ENCODE results near the gene PGF.
"Not testable (repeated sequence)": the region's sequence is repeated elsewhere in the genome, so short reads cannot be mapped to it uniquely, and the experiment has no call there.

The PGF gene

DNA sequence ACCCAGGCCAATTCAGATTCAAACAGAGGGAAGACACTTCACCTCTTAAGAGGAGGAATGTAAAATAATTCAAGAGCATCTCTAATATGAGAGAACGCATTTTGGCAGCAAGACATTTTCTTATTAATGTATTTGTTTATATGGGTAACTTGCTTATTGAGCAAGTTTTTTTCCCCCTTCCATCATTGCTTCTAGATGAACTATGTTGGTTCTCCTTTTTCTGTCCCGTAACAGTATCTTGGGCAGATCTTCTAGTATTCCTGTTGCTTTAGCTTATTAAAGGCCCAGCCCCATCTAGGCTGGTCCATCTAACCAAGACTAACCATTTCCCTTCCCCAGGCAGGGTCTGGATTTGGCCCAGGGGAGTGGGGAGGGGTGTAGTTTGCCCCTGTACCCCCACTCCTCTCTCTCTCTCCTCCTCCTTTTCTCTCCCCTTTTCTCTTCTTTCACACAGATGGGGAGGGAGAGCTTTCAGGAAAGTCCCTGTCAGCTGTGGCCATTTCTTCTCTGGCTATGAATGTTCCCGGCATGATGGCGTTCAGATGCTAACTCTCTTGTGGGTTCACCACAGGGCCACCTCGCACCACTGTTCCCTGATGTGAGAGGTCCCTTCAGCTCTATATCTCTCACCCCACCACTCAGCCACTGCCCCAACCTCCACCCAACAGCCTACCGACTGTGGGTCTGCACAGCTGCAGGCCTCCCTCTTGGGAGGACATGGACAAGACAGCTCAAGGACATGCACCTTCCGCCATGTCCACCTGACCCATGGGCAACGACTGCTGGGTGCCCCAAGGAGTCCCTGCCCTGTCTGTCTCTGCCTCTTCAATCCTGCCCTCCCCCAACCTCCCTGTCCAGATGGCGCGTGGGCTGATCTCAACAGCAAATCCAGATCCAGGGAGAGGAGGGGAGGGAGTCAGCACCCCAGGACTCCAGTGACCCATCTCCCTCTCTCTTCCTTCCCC, 16.6 kb downstream of the PGF start:
- no peak for DNase-seq

DNA sequence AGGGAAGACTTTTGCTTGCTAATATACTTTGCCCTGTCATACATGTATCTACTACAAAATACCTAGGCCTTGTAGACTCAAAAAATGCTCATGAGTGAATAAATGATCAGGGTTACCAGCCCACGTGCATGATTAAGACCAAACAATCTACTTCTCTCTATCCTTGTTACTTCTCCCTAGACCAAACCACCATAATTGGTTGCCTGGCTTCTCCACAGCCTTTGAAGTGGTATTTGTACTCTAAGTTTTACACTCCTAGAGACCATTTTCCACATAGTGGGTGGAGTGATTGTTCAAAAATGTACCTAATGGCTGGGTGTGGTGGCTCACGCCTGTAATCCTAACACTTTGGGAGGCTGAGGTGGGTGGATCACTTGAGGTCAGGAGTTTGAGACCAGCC, 18.2 kb downstream of the PGF start:
- DNase-seq: no peak

DNA sequence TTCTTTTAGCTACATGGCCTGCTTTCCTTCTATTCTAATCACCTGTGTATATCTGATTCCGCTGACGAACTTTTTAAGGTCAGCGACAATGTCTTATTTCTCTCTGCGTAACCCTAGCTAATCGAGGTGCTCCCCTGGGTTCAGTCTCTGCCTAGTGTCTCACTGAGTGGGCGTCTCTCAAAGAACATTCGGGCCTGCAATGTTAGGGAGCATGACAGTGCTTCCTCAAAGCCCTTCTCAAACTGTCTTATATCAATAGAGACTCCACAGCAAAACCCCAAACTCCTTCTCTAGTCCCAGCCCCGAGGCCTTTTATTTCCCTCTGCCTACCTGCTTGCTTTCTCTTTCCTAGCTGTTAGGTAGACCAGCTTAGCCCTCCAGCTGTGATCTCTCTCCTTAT, 18.7 kb downstream of the PGF start:
- no peak for DNase-seq

DNA sequence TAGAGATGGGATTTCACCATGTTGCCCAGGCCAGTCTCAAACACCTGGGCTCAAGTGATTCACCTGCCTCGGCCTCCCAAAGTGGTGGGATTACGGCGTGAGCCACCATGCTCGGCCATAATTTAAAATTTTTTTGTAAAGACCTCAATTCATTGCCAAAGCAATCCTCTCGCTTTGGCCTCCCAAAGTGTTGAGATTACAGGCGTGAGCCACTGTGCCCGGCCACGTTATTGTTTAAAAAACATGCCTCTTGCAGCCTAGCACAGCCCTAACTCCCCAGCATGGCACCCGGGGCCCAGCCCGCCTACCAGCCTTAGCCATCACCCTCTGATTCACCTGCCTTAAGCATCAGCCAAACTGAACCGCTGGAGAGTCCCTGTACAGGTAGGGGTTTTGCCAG, 19.2 kb downstream of the PGF start:
- no peak for DNase-seq

DNA sequence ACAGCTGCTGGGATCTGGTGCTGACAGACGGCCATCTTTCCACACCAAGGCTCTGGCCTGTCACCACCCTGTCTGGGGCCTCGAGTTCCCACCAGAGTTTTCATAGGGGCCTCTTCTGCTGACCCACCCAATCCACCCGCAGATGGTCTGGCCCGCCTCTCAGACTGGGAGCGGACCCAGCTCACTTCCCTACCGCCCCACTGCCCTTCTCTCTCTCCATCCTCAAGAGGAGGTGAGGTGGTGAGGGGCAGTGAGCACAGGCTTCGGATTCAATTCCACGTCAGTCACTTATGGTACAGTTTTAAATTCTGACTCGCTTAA, 20.1 kb downstream of the PGF start:
- no peak for DNase-seq

DNA sequence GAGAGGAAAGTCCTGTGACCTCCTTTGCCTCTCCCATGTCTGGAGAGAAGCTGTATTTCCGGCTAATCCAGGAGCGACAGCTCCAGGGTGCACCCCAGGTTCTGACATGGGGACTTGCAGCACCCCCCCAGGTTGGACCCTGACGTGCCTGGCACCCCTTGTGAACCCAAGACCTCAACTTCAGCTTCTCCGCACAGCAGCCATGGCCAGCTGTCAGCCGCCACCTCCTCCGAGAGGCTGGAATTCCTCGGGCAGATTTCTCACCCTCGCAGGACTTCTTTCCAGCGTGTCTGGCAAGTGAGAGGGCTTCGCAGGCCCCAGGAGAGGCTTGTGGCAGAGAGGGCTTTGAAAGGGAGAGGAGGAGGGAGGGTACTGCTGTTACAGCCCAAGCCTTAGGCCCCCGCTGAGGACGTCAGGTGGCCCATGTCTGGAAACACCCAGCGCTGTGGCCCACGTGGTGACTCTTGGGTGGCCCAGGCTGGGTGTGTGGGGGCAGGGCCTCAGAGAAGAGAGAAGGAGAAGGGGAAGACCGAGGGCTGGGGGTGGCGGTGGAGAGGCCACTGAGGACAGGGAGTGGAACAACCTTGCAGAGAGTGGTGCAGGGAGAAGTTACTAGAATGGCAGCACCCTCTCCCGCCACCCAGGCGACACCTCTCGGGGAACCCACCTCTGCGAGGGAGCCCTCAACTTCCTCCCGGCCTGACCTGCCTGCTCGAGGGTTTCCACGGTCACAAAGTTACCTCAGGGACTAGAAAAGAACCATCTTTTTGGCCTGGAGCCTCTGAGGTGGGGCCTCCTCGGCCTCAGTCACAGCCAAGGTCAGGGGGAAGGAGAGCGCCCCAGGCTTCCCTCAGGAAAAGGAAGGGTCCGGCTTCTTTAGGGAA, 20.7 kb downstream of the PGF start:
- DNase-seq: no peak

DNA sequence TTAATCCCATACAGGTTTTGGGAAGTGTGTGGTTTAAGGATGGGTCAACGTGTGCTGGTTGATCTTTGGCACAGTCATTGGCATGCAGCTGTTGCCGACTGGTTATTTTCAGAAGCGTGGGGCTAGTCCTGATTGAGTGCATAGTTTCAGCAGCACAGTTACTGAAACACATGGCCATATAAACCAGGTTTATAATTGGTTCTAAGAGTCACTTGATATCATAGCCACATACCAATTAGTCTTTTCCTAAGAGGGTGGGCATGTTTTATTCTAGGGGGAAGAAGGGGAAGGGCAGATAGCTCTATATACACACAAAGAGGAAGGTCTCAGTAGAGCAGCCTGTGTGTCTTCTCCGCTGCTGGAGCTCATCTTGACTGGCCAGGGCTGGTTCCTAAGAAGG, 21.4 kb downstream of the PGF start:
- DNase-seq: no peak

DNA sequence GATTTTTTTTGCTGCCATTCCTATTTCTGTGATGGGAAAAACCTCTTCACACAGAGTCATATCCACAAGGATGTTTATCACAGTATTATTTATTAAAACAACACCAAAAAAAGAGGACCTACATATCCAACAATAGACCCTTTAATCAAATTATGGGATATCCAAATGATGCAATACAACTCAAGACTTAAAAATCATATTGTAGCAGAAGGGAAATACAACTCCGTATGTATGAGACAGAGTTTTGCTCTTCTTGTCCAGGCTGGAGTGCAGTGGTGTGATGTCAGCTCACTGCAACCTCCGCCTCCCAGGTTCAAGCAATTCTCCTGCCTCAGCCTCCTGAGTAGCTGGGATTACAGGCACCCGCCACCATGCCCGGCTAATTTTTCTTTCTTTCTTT, 22.5 kb downstream of the PGF start:
- not testable (repeated sequence) for DNase-seq

DNA sequence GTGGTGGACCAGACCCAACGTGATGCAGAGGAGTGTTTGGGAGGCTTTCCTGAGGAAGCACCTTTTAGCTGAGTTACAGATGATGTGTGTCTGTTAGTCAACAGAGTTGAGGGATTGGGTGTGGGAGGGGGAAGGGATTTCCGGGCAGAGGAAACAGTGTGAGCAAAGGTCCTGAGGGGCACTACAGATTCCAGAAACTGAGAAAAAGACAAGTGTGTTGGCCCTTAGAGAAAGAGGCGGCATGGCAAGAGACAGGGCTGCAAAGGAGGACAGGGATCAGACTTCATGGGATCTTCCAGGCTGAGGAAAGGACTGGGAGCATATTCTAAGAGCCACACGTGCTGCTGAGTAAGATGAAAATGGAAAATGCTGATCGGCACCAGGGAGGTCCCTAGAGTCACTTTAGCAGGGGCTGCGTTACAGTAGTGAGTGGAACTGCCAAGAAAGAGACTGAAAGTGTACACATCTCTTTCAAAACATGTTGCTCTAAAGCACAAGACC, 22.9 kb downstream of the PGF start:
- no peak for DNase-seq

DNA sequence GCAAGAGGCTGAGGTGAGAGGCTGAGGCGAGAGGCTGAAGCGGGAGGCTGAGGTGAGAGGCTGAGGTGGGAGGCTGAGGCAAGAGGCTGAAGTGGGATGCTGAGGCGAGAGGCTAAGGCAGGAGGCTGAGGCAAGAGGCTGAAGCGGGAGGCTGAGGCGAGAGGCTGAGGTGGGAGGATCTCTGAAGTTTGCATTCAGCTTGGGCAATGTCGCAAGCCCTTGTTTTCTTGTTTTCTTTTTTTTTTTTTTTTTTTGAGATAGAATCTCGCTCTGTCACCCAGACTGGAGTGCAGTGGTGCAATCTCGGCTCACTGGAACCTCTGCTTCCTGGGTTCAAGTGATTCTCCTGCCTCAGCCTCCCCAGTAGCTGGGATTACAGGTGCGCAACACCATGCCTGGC, 23.7 kb downstream of the PGF start:
- not testable (repeated sequence) for DNase-seq

DNA sequence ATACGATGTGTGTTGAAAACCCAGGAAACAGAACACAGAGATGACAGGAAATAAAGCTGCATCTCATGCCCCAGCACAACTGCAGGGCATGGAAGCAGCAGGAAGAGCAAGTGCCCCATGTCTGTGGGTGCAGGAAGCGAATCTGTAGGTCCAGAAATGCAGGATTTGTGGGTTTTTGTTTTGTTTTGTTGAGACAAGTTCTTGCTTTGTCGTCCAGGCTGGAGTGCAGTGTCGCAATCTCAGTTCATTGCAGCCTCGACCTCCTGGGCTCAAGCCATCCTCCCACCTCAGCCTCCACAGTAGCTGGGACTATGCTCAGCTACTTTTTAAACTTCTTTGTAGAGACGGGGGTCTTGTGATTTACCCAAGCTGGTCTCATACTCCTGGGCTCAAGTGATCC, 26.2 kb downstream of the PGF start:
- no peak for DNase-seq

DNA sequence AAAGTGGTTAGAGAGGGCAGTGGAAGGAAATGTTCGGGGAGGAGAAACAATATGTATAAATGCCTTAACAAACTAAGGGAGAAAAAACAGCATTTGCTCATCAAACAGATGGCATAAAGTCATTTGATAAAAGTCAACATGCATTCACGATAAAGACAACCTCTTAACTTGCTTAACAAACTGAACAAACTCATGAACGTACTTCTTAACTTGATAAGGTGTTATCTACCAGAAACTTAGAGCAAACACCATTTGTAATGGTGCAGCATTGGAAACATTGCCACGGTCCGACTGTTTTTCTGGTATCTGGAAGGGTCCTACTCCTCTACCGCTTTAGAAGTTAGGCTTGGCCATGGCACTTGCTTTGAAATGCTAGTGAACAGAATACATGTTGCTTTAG, 28.2 kb downstream of the PGF start:
- peak; percentile 92 for DNase-seq

DNA sequence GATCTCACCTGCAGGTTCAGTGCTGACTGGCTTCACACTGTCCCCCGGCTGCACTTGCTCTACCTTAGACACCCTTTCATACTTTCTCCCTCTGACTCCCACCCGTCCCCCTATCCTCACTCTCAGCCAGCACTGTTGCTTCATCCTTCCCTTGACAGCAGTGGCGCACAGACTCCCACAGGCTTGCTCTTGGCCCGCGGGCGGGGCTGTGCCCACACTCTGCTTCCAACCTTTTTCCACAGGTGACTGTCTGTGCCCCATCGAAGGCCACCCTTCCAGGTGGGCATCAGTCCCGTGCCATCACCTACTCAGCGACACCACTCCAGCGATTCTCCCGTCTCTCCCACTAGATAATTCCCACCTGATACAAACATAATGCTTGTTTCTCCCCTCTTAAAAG, 31.3 kb downstream of the PGF start:
- no peak for DNase-seq

DNA sequence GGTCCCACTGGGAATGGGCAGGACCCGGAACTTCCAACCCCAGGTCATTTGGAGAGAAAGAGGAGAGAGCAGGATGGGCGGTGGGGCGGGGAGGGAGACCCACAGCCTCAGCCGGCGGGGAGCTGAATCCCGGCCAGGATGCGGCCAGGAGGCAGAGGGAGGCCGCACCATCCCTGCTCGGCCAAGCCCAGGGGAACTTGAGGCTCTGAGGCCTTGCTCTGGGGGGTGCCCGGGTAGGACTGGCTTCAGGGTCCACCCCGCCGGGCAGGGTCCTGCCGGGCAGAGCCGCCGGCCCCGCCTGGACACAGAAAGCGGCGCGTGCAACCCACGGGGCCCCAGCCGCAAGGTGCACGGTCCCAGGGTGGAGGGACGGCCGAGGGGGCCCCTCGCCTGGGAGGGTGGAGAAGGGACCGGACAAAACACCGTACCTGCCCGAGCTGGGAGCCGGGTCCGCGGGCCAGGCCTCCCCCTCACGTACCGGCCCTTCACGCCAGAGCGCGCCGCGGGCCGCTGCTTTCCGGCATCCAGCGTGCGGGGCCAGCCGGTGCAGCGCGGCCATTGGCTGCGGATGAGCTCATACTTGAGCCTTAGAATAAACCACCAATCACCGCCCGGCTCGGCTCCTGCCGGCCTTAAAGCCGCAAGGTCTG, 32.5 kb downstream of the PGF start, which contains the start of gene RPS6KL1:
RPS6KL1 (minus strand) TSS at position 509 of the 650 bp plus-strand sequence. CDS start 1,719 bp downstream, outside the sequence.
- DNase-seq: peak; percentile 95

DNA sequence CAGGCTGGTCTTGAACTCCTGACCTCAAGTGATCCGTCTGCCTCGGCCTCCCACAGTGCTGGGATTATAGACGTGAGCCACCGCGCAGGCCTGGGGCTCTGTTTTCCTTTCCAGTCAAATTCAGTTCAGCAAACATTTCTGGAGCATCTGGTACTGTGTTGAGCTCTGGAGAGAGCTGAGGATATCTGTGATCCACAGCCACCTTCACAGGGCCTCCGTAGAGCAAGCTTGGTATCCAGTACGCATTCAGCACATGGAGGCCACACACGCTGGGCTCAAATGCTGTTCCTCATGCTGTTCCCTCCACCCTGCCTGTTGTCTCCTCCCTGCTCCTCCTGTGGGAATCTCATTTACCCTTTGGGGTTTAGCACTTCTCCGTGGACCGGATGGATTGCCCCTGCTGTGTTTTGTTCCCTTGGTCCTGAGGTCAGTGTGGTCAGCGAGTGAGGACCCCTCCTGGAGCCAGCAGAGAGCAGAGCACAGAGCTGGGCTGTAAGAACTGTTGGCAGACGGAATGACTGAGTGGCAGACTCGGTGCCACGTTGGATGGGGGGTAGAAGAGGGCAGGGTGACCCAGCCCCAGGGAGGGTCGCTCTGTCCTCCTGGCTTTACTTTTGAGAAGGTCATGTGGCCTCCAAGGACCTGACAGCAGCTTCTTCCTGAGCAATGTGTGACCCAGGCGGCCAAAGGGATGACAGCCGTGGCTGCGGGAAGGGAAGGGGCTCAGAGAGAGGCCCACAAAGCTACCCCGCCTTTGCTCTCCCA, 33.2 kb downstream of the PGF start:
- no peak for DNase-seq

DNA sequence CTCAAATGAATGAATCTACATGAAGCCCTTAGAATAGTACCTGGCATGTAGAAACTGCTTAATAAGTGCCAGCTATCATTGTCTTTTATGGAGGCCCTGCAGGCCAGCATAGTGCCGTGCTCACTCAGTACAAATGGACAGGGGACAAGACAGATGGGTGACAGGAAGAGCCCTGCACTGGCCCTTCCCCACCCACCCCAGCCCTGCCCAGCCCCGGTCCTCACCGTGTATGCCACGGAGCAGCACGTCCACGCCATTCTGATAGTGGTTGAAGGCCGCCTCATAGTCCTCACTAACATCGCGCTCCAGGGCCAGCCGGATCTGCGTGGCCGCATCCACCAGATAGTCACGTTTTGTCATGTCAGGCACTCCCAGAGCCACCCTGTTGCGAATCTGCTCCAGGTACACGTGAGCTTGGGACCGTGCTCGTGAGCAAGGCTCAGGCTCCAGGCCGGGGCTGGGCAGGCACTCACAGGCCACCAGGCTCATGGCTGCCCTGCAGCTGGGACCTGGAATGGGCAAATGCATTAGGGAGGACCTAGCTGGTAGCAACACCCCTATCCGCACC, 34.3 kb downstream of the PGF start:
- no peak for DNase-seq

DNA sequence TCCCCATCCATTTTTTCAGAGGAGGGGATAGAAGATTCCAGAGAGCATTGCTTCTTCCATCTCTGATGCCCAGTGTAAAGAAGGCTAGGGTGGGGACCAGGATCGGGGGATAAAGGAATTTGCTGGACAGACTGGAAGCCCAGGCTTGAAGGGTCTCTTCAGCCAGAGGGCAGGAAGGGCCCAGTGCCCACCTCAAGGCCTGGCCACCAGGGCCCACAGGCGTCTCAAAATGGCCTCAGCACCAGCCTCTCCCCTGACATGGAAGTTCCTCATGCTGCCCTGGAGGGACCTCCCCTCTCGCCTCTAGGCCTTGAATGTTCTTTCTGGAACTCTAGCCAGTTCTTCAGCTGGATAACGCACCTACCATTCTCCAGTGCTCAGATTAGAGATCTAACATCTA, 35.1 kb downstream of the PGF start:
- DNase-seq: no peak

DNA sequence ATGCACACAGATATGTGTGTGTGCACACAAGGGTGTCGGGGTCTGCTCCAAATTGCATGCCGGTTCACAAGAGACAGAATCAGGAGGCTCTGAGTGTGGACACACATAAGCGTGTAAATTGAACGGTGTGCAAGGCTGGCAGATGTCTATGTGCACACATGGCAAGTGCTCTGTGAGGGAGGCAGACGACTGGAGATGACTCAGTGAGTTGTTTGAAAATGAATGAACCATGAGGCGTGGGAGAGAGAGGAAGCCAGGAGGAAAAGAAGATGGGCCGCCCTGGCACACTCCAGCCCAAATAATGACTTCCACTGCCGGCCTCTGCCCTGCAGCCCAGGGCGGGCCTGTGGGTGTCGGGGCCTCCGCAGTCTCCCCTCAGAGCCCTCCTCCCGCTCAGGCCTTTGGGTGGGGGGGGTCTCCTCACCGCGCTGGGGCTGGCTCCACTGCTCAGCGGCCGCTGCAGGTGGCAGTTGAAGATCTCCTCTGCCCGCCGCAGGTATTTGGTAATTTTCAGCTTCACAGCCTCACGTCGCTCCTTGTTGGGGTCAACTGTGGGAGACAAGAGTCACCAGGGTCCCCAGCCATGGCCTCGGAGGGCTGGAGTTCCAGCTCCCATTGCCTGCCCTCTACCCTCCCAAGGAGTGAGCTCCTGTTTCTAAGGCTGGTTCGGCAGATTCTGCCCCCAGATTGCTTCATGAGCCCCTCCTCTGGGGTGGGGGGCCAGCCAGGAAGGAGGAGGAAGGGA, 35.8 kb downstream of the PGF start:
- no peak for DNase-seq

DNA sequence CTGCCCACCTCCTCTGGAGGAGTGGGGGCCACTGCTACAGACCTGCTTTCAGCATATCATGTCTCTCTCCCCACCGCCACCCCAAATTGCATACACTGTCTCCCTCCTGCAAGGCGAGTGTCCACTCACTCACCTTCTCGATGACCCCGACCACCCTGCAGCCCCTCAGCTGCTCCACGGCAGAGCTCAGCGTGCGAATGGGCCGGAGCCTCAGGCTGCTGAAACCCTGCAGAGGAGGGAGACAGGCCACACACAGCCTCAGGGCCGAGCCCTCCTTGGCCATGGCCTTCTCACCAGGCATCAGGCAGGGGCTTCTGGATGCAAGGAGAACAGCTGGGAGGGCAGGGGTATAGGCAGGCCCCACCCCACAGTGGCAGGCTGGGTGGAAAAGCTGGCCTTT, 37.0 kb downstream of the PGF start:
- no peak for DNase-seq

DNA sequence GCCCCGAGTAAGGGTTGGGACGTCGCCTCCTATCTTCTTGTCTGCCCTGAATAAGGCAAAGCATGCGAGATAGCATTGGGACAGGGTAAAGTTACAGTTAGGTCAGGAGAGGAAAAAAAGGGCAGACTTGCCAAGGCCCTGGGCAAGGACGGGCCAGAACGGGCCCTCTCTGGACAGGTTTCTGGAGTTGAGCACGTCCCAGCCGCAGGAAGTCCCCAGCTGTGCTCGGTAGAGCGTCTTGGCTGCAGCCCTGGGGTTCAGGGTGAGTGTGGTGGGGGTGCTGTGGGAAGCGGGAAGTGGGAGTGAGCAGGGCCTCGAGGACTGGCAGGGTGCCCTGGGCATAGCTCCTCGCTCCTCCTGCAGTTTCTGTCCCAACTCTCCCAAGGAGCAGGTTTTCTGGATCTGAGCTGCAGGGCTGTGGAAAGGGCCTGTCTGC, 37.7 kb downstream of the PGF start:
- no peak for DNase-seq

DNA sequence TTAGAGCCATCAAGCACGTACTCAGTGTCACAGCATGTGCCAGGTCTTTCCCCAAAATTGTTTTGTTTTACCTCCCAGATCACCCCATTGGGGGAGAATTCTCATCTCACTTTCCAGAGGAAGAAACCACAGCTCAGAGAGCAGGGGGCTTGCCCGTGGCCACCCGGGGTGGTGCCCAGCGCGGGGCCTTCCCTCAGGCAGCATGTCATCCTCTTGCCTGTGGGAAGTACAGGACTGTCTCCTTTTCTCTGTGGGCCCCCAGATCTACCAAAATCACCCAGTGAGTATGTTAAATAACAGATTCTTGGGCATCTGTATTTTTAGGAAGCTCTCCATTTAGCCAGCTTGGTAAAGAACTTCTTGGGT, 38.2 kb downstream of the PGF start:
- no peak for DNase-seq
